NK-92 treated with Interleukin-12 subunit alpha and Interleukin-12 subunit beta, amount 100 ng/mL, for 24 hours (cell line): Measurements from ENCODE around the gene EPX.

Experiments
- DNase-seq: peaks from one replicate; lab custom pipeline; 2025; lab: John Stamatoyannopoulos, UW

Gene EPX

DNA sequence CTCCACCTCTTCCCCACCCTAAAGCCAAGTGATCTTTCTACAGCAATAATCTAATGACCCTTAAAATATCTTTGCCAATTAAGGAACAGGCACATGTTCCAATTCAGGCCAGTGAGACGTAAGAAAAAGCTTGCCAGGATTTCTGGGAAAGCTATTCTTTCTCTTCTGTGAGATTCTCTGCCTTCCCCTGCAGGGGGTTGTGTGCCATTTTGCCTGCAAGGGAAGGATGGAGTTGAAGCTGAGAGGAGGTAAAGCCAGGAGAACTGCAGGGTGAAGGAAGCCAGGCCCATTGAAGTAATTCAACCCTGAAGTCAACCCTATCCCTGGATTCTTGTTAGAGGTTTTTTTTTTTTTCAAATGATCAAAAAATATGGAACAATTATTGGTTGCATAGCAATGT lies 36.9 kb downstream of the EPX start:
- DNase-seq, result no peak

DNA sequence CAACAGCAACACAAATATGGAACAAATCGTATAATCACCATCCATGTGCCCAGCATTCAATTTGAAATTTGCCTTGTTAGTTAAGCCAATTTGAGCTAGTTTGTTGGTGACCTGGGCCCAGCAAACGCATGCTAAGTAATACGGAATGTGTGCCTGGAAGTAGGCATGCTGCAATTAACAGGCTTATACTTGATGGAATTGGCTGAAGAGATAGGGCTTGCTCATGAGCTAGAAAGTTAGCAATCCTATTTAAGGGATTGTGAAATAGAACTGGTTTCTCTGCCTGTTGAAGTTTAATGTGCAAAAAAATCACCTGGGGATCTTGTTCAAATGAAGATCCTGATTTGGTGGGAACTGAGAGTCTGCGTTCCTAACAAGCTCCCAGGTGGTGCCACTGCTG lies 37.4 kb downstream of the EPX start:
- DNase-seq, result no peak

GRCh38 chr17:58231641-58232040 lies 39.1 kb downstream of the EPX start:
- DNase-seq, result no peak

DNA sequence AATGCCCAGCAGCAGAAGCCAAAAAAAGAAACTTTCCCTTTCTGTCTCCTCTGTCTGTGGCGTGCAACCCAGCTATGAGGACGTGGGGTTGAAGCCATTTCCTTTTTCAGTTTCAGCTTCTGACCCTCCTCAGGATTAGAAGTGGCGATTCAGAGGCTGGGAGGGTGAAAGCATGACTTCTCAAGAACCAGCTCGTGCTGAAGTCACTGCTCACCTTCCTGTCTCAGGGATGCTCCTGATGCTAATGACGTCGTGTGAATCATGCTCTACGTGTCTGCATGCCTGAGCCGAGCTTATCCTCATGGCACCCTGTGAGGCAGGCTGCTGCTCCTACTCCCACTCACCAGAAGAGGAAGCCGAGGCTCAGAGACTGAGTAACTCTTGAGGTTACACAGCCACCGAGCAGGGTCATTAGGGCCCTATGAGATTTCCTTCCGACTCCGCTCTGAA lies 40.2 kb downstream of the EPX start:
- no peak for DNase-seq

- no peak for DNase-seq
Measured at GRCh38 chr17:58233543-58233942, 41.0 kb downstream of the EPX start.

- DNase-seq, result no peak
Measured at GRCh38 chr17:58234512-58234911, 42.0 kb downstream of the EPX start.

DNA sequence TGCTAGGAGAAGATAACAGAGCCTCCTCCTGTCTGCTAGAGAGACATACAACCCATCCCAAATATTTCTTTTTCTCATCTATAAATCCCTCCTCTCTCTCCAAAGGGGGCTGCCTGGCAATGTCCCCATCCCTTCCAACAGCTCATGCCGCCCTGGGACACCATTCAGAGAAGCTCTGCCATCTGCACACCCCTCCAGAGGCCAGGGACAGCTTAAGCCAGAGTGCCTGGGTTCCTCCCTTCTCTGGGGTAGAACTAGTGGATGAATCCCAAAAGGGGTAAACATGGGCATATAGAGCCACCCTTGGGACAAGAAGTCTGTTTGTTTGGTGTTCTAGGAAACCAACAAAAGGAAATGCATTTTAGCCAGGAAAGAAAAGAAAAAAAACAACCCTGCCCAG lies 43.3 kb downstream of the EPX start:
- DNase-seq, result no peak

DNA sequence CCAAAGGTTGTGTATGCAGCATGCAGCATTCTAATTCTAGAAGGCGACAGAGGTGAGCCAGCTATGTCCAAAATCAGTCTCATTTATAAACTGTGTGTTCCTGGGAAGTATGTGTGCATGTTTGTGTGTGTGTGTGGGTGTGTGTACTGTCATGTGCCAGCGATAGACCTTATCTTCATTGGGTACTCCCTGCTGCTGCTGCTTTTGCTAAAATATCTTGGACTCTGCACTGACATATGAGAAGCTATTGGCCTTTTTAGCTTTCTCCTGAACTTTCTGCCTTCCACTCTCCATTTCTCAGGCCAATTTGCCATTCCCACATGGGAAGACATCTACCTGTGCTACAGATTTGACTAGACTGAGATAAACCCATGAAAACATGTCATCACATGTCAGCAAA lies 43.9 kb downstream of the EPX start:
- DNase-seq, result no peak

DNA sequence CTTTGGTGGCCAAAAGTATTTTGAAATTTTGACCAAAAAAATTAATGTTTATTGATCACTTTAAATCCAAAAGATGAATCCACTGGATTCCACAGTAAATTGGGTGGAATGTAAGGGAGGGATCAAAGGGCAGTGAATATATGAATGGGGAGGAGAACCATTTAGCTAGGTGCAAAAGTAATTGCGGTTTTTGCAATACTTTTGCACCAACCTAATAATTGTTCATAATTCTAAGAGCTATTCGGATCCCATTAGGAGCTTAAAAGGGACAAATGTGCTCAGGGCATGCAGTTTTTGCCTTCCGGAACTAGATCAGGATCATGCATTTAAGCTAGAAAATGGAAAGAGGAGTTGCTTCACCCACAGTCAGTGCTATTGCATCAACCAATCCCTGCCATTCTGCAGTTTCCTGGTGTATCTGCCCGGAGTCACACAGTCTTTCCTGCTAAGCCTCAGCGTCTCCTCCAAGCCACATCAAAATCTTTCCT lies 45.7 kb downstream of the EPX start, which contains the start of gene LPO:
LPO (plus strand) TSS at position 438 of the 488 bp plus-strand sequence. CDS start 4,396 bp downstream, outside the sequence.
- DNase-seq, result no peak

- DNase-seq, result no peak
Measured at GRCh38 chr17:58239987-58240386, 47.5 kb downstream of the EPX start.

DNA sequence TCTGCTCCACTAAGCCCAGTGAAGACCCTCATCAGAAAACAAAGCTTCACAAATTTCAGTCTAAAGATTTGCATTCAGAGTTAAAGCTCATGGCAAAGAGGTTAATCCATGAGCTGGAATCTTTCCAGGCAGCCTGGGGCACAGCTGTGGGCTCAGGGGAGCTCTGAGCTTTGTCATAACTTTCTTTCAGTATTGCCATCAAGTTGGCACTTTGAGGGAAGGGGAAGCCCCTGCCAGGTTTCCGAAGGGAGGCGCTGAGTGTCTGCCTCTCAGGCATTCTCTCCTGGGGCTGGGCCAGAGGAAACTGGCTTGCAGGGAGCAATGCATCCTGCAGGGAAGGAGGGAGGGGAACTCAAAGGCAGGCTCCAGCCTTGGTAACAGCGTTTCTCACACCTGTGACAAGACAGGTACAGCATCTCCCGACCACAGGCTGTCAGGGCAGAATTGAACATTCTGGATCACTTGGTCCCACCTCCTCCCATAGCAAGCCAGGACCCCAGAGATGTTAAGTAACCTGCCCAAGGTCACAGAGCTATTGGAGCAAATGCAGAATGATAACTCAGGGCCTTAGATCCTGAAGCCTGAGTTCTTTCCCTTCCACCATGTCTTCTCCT lies 49.8 kb downstream of the EPX start:
- no peak for DNase-seq

DNA sequence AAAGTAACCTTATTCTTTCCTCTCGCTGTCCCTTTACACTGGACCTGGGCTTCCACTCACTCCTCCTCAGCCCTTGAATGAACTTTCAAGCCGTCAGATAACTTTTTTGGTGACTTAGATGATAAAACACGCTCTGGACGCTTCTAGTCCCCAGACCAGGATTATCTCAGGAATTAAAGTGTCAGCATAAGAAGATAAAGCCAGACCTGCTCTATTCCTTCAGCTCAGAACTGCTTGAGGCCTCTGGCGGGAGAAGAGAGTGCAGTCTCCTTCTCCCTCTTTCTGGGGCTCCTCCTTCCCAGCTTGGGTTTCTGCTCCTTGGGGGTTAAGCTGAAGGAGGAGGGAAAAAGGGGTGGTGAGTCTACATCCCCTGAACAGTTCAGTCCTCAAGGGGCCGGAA lies 52.4 kb downstream of the EPX start:
- no peak for DNase-seq

DNA sequence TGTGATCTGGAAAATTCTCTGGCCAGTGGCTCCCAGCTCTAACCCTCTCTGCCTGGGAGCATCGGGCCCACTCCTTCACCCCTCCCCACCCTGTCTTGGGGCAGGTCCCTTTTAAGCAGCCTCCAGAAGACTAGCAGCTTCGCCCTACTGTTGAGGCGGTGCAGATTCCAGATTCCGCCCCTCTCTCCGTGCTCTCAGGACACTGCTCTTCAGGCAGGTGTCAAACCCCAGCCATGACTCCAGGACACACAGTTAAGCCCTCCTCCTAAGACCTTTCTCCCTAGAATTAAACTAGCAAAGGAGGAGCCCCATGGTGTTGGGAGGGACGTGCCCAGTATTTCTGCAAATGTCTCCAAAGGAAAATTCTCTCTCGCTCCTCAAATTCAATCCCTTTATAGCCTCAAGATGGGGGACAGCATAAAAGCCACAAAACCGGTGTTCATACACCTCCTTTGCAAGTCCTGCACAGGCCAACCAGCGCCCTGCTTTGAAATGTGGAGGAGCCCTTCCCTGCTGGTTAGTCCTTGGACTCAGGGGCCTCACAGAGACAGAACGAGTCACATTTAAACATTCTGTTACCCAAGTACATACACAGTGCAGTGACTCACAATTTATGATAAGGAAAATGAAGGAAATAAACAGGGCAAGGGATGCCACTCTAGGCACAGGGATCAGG lies 53.0 kb downstream of the EPX start:
- no peak for DNase-seq

DNA sequence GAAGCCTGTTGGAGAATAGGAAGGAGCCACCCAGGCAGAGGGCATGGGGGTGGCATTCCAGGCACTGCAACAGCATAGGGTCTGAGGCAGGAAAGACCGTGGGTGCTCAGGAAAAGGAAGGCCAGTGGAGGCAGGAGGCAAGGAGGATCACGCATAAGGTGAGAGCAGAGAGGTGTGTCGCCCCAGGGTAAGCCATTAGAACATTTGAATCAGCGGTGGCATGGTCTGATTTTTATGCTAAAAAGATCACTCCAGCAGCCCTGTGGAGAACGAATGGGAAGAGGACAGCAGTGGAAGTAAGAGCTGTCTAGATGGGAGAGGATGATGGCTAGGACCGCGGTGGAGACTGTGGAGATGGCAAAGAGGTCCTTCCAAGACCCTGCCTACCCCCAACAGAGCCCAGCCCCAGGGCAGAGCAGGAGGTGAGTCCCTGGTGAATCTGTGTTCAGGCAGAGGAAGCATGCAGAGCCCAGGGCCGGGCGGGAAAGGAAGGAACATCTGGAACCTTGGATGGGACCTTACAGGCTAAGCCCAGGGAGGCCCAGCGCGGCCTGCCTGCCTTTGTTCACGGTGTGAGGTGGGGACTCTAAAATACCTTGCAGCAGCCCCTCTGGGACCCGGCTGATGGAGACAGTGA lies 53.7 kb downstream of the EPX start:
- DNase-seq, result no peak

- DNase-seq, result no peak
Measured at GRCh38 chr17:58246781-58247180, 54.3 kb downstream of the EPX start.

DNA sequence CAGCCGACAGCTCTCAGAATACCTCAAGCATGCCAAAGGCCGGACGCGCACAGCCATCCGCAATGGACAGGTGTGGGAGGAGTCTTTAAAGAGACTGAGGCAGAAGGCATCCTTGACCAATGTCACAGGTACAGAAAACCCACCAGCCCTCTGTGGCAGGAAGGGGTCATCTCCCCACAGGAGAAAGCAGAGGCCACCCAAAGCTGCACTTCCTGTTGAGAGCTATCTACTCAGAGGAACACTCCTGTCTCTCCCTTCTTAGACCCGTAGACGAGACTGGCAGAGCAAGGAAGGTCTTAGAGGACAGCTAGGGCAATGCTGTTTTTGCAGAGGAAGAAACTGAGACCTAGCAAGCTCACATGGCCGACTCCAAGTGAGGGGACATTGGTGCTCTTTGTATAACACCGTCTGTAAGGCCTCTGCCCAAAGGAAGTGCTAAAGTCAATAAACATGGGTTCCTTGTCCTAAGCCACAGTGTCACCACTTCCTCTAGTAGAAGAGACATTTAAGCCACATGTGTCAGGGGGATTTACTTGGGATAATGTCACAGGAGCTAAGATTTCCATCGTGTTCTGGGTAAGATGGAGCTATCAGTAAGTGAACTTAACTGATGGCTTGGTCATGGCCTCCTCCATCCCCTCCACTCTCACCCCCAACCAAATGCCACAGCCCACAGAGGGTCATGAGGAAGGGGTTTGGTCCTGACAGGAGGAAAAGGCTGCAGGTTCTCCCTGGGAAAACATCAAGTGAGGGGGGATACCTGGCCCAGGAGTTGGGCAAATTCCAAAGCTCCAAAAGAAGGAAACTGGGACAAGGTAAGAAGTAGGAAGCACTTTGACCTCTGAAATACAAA lies 55.2 kb downstream of the EPX start:
- no peak for DNase-seq

DNA sequence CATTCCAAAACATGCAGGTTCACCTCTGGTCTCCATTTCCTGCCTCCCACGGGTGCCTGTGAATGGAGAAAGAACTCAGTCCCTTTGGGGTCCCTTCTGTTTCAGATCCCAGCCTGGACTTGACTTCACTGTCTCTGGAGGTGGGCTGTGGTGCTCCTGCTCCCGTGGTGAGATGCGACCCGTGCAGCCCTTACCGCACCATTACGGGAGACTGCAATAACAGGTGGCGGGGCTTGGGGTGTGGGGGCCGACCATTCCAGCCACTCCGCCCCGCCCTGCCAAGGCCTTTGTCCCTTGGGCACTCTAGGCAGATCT lies 56.4 kb downstream of the EPX start:
- no peak for DNase-seq

DNA sequence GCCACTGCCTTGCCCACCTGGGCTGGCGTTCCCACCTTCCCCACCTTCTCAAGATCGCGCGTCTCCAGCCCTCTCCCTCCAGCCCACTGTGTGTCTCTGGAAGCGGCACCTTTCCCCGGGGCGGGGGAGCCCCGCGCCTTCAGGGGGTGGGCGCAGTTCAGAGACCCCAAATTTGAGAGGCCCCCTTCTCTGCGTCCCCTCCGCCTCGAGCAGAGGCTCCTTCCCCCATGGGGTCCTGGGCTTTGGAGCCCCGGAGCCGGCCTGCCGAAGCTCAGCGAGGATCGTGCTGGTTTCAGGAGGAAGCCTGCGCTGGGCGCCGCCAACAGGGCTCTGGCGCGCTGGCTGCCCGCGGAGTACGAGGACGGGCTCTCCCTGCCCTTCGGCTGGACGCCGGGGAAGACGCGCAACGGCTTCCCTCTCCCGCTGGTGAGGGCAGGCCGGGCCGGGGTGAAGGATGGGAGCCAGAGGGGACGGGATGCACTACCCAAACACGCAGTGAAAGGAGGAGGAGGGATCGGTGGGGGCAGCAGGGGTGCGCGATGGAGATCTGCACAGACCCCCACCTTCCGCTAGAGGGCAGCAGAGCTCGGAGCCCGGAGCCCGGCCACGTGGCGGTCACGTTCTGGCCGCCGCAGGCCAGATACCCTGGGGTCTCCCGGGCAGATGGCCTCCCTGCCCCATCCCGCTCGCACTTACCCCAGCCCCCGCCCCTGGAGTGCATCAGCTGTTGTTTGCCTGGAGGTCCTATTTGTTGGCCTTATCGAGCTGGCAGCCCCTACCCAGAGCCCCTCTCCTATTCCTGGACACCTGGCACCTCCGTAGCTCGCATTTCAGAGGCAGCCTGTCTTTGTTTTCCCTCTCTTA lies 57.0 kb downstream of the EPX start:
- peak; percentile 32 for DNase-seq

- no peak for DNase-seq
Measured at GRCh38 chr17:58250344-58251011, 58.0 kb downstream of the EPX start.

DNA sequence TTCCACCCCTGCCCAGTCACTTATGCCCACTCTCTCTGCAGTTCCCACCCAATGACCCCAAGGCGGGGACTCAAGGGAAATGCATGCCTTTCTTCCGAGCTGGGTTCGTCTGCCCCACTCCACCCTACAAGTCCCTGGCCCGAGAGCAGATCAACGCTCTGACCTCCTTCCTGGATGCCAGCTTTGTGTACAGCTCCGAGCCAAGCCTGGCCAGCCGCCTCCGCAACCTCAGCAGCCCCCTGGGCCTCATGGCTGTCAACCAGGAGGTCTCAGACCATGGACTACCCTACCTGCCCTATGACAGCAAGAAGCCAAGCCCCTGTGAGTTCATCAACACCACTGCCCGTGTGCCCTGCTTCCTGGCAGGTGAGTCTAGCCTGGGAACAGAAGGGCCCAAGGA lies 59.6 kb downstream of the EPX start:
- DNase-seq, result no peak

GRCh38 chr17:58253082-58253481 lies 60.6 kb downstream of the EPX start:
- no peak for DNase-seq
